Endometrium (tissue), 2 donors: Measurements from ENCODE around the gene GREM1.

Source experiments
- FAIRE-seq: peaks from 2 replicates; lab custom pipeline; 2012; peaks lifted over from hg19 to GRCh38; lab: Jason Lieb, UNC
- donor health status: control.
- donor health status: control.

GREM1 gene

GRCh38 chr15:32717426-32718226 lies at the start of gene GREM1:
GREM1 (plus strand) TSS chr15:32718004; CDS start chr15:32730691, 12,687 bp downstream.
- no peak for FAIRE-seq

GRCh38 chr15:32668942-32669341 lies 48.9 kb upstream of the GREM1 start:
- FAIRE-seq = no peak

GRCh38 chr15:32669896-32670611 lies 47.8 kb upstream of the GREM1 start:
- FAIRE-seq = peak; percentile 95

- no peak for FAIRE-seq
Measured at GRCh38 chr15:32670623-32671022, 47.2 kb upstream of the GREM1 start.

- no peak for FAIRE-seq
Measured at GRCh38 chr15:32671339-32672325, 46.2 kb upstream of the GREM1 start.

- no peak for FAIRE-seq
Measured at GRCh38 chr15:32674681-32675080, 43.1 kb upstream of the GREM1 start.

GRCh38 chr15:32675466-32675865 lies 42.3 kb upstream of the GREM1 start:
- FAIRE-seq = no peak

GRCh38 chr15:32676169-32676568 lies 41.6 kb upstream of the GREM1 start:
- no peak for FAIRE-seq

GRCh38 chr15:32677238-32677750 lies 40.5 kb upstream of the GREM1 start:
- FAIRE-seq = no peak

GRCh38 chr15:32679298-32679690 lies 38.5 kb upstream of the GREM1 start:
- FAIRE-seq = no peak

GRCh38 chr15:32682569-32682968 lies 35.2 kb upstream of the GREM1 start:
- no peak for FAIRE-seq

- FAIRE-seq = no peak
Measured at GRCh38 chr15:32682977-32683630, 34.7 kb upstream of the GREM1 start.

GRCh38 chr15:32683906-32684584 lies 33.8 kb upstream of the GREM1 start:
- FAIRE-seq = no peak

GRCh38 chr15:32685576-32685975 lies 32.2 kb upstream of the GREM1 start:
- peak; percentile 85 for FAIRE-seq

GRCh38 chr15:32687556-32687955 lies 30.2 kb upstream of the GREM1 start:
- no peak for FAIRE-seq

- no peak for FAIRE-seq
Measured at GRCh38 chr15:32688151-32688639, 29.6 kb upstream of the GREM1 start.

GRCh38 chr15:32690941-32691688 lies 26.7 kb upstream of the GREM1 start:
- FAIRE-seq = peak; percentile 81

- no peak for FAIRE-seq
Measured at GRCh38 chr15:32691689-32692038, 26.1 kb upstream of the GREM1 start.

GRCh38 chr15:32692286-32692685 lies 25.5 kb upstream of the GREM1 start:
- no peak for FAIRE-seq
